Mononuclear cell (primary cell): ENCODE results near the gene IQGAP3. TPM values are rescaled to one million over a fixed set of nuclear protein-coding genes. Genes with fewer than 3 reads are reported as not detected.
"Not testable (repeated sequence)": the region's sequence is repeated elsewhere in the genome, so short reads cannot be mapped to it uniquely, and the experiment has no call there.

Experiments
- H3K27me3 ChIP-seq: 2 replicates; pipeline ENCODE4 v1.6.0; 2011; ENCODE audit warnings: low read length, control low read depth; ENCODE audit not compliant: insufficient read depth
- H3K4me1 ChIP-seq: 2 replicates; pipeline ENCODE4 v1.5.1; 2011; ENCODE audit warnings: mild to moderate bottlenecking, low read length, control low read depth; ENCODE audit not compliant: insufficient read depth
- H3K4me3 ChIP-seq: 2 replicates; pipeline ENCODE4 v1.5.1; 2011; ENCODE audit warnings: mild to moderate bottlenecking, low read length, moderate library complexity
- H3K9me3 ChIP-seq: 2 replicates; pipeline ENCODE4 v1.5.1; 2011; ENCODE audit warnings: low read depth, mild to moderate bottlenecking, control low read depth, low read length
- total RNA-seq: library from RNA; depleted of rRNA; stranded (reverse); fragments of >200 nt; gene quantifications from one replicate; pipeline ENCODE4 v1.2.3, GENCODE V29; 2012

IQGAP3 gene
- total RNA-seq, 1 donor, result 0.10 TPM

DNA sequence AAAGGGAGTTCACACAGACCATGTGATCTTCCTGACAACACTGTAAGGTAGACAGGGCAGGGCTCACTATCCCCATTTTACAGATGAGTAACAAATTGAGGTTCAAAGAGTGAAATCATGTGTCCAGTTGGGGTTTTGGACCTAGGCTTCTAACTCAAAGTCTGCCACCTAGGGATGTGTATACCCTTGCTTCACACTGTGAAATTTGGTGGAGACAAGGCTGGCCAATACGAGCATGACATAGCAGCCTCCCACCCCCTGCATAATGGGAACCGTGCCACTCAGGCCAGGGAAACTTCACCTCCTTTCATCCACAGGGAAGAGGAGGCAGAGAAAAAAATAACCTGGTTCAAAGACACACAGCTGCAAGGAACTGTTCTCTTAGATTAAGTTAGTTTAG, 6.8 kb downstream of the IQGAP3 start:
- H3K9me3 ChIP-seq, result no peaks in the 10 kb centered on the region

DNA sequence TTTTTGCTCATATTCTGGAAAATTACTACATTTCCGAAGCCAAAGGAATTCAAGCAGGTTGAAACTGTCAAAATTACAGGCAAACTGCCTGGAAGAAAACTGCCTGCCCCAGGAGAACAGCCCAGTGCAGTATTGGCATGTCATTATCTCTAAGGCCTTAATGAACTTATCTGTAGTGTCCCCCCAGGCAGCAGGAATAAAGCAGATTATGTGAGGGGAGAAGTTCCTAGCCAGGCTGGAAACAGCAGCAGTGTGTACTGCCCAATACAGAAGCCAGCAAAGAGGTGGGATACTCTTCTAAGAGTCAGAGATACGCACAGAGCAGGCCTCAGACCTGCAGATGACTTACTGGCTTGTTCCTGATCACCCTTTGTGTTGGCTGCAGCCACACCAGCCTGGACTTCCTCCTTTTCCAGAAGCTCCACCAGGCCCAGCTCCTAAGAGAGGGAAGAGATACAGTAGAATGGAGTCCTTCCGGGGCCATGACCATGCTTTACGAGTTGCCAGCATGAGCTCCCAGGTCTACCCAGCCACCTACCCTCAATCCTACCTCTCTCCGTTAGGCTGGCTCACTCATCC, 11.7 kb downstream of the IQGAP3 start:
- H3K4me1 ChIP-seq, result no peaks in the 10 kb centered on the region
- no peaks in the 10 kb centered on the region for H3K9me3 ChIP-seq
- H3K4me3 ChIP-seq, result no peak overlapping the region
- no peaks in the 10 kb centered on the region for H3K27me3 ChIP-seq

More for the DNA sequence above, 6.8 kb downstream of the IQGAP3 start:
- Histone ChIP-seq H3K4me3 (no peak overlapping the region), H3K27me3 (no peaks in the 10 kb centered on the region), H3K4me1 (no peaks in the 10 kb centered on the region)

DNA sequence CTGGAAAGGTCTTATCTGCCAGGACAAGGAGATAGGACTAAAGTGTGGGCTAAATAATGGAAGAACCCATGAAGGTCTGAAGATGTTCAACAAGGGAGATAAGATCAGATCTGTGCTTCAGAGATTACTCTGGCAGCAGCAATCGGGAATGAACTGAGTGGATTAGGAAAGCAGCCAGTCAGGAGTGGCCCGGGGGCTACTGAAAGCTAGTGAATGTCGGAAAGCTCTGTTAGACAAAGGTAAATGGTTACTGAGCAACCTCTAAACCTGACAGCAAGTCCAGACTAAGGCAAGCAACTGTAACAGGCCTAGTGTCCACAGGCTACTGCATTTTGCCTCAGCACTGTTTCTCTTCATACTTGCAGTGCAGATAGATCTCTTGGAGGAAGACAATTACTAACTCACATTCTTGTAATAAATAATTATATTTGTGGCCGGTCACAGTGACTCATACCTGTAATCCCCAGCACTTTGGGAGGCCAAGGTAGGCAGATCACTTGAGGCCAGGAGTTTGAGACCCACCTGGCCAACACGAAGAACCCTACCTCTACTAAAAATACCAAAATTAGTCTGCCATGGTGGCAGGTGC, 12.5 kb downstream of the IQGAP3 start:
- no peaks in the 10 kb centered on the region for H3K9me3 ChIP-seq
- H3K27me3 ChIP-seq, result no peaks in the 10 kb centered on the region
- H3K4me1 ChIP-seq, result peaks cover 4% of the 10 kb centered on the region
- no peak overlapping the region for H3K4me3 ChIP-seq

DNA sequence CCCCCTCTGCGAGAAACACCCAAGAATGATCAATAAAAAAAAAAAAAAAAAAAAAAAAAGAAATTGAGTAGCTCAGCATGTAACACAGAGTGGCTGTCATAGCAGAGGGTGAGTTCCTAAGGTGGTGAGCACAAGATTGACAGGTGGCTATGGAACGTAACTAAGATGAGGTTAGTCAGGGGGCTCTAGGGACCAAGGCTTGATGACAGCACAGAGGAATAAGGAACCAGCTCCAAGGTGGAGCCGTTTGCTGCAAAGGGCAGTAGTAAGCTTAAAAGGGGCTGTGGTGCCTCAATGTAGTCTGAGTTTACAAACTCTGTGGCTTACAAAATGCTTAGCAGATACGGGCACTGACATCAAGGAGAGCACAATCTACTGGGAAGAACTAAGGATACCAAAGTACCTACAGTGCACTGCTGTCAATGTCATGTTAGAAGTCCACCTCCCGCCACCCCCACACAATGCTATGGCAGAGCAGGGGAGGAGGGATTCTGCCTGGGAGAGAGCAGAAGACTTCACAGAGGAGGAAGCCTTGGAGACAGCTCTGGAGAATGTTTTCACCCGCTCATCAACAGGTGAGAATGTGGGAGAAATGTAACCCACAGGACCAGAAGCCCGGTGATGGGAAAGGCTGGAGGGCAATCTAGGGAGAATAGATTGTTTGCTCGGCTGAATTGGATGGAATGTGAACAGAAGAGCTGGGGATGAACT, 13.1 kb downstream of the IQGAP3 start:
- Histone ChIP-seq H3K4me3 (no peak overlapping the region), H3K27me3 (no peaks in the 10 kb centered on the region), H3K9me3 (no peaks in the 10 kb centered on the region), H3K4me1 (peaks cover 11% of the 10 kb centered on the region)

DNA sequence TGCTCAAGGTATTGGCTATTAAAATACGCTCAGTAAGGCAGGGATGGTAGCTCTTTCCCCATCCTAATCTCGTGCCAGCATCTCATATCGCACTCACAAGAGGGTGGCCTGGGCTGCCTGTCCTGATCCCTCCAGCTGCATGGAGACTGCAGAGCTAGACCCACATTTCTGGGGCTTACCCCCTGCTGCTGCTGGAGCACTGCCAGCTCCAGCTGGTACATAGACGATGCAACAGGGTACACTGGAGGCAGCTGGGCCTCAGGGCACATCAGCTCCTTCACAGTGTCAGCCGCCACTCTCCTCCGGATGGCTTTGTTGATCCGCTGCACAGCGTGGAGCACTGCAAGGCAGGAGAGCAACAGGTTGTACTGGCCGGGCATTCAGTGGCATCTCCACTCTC, 16.0 kb downstream of the IQGAP3 start:
- Histone ChIP-seq H3K4me1 (peaks cover 40% of the 10 kb centered on the region), H3K4me3 (no peak overlapping the region)

DNA sequence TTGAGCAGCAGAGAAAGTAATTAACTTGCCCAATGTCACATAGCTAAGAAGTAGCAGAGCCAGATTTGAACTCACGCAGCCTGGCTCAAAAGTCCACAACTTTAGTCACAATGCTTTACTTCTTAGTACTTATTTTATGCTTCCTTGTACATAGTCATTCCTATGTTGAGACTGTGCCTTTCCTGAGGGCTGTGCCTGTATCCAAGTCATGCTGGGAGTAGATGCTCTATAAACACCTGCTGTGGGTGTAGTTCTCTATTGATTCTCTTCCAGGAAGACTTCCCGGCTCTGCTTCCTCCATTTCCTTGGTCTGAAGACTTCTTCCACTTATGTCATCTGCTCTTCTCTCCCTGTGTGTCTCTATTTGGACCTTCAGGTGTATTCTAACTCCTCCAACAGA, 16.6 kb downstream of the IQGAP3 start:
- Histone ChIP-seq H3K4me3 (no peak overlapping the region), H3K4me1 (peaks cover 40% of the 10 kb centered on the region), H3K27me3 (no peaks in the 10 kb centered on the region), H3K9me3 (no peaks in the 10 kb centered on the region)

More for the DNA sequence above, 16.0 kb downstream of the IQGAP3 start:
- Histone ChIP-seq H3K27me3 (no peaks in the 10 kb centered on the region), H3K9me3 (no peaks in the 10 kb centered on the region)

DNA sequence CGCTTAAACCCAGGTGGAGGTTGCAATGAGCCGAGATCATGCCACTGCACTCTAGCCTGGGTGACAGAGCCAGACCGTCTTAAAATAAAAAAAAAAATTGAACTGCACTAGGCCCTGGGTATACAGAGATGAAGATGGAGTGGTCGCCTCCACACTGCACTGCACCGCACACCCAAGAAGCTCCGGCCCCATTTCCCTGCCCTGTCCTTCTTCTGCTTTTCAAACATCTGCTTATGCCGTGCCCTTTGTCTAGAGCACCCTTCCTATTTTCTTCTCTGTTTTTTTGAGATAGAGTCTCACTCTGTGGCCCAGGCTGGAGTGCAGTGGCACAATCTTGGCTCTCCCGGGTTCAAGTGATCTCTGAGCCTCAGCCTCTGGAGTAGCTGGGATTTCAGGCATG, 17.4 kb downstream of the IQGAP3 start:
- Histone ChIP-seq H3K4me1 (peaks cover 40% of the 10 kb centered on the region), H3K27me3 (no peaks in the 10 kb centered on the region), H3K4me3 (no peak overlapping the region), H3K9me3 (no peaks in the 10 kb centered on the region)

DNA sequence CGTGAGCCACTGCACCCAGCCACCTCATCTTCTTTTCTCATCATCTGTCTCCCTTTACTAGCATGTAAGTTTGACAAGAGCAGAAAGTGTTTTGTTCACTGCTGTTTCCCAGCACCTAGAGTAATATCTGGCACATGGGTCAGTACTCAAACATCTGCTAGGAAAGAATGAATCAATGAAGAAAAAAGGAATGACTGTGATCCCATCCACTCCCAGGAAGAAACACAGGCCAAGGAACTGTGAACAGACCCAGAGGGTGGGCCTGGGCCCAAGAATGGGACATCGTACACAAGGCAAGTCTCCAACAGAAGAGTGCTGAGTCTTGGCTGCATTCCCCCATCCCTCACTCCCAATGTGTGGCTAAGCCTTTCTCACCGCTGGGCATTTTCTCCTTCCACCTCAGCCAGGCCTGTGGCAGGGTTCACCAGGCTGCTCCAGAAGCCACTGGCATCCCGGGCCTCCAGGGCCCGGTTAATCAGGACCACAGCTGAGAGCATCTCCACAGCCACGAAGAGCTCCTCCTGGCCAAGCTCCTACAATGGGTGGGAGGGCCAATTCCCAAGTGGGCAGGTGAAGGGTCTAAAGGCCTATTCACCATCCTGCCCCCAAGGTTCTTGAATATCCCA, 18.4 kb downstream of the IQGAP3 start:
- Histone ChIP-seq H3K4me3 (no peak overlapping the region), H3K27me3 (no peaks in the 10 kb centered on the region), H3K4me1 (peaks cover 40% of the 10 kb centered on the region), H3K9me3 (no peaks in the 10 kb centered on the region)

DNA sequence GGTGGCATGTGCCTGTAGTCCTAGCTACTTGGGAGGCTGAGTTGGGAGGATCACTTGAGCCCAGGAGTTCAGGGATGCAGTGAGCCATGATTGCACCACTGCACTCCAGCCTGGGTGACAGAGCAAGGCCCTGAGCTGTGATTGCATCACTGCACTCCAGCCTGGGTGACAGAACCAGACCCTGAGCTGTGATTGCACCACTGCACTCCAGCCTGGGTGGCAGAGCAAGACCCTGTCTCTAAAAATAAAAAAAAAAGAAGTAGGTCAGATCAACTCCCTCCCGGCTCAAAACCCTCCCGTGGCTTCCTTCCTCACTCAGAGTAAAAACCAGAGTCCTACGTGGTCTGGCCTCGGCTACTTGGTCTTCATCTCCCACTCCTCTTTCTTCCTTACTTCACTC, 19.4 kb downstream of the IQGAP3 start:
- peaks cover 40% of the 10 kb centered on the region for H3K4me1 ChIP-seq
- H3K4me3 ChIP-seq, H3K27me3 ChIP-seq, H3K9me3 ChIP-seq: not testable (repeated sequence)

DNA sequence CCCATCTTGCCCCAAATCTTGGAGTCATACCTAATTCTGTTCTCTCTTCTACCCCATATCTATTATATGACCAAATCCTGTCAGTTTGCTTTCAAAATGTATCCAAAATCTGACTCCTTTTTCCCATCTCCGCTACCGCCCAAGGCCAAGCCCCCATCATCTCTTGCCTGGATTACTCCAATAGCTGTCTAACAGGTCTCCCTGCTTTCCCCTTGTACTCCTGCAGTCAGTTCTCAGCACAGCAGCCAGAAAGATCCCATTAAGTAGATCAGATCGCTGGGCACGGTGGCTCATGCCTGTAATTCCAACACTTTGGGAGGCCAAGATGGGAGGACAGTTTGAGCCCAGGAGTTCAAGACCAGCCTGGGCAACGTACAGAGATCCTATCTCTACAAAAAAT, 19.8 kb downstream of the IQGAP3 start:
- Histone ChIP-seq H3K27me3 (no peaks in the 10 kb centered on the region), H3K9me3 (no peaks in the 10 kb centered on the region), H3K4me3 (no peak overlapping the region), H3K4me1 (peaks cover 40% of the 10 kb centered on the region)

DNA sequence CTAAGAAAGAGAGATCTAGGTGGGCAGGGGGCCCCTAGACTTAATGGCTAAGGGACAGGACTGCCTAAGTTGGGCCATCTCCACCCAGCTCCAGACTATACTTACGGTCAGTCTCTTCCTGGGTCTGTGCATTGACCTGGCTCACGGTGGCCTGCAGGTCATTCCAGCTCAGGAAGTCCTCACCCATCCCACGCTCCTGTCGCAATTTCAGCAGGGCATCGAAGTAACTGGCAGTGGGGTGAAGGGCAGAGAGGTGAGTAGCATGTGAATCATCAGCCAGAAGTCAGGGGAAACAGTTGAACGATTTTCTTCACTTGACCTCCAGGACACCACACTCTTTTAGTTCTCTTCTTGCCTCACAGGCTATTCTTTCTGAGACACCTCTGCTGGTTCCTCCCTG, 20.5 kb downstream of the IQGAP3 start:
- Histone ChIP-seq H3K4me3 (no peak overlapping the region), H3K27me3 (no peaks in the 10 kb centered on the region), H3K9me3 (no peaks in the 10 kb centered on the region), H3K4me1 (peaks cover 40% of the 10 kb centered on the region)

DNA sequence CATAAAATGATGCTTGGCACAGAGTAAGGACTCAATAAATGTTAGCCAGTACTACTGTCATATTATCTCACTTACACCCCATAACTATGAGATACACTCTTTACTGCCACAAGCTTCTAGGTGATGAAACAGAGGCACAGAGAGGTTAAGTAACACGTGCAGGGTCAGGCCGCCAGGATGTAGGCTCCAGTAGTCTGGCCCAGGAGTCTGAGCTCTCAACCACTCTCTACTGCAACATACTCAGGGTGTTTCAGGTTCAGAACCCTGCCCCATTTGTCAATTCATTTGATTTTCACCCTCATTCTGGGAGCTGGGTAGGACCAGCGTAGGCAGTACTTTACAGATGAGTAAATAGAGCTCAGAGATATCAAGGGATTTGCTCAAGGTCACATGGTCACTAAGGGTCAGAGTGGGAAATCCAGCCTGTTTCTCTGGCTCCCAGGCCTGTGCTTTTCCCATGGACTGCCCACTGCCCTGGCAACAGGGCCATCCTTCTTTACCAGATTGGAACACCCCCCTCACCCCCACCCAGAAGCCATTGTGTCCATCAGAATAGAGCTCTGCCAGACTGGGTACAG, 21.2 kb downstream of the IQGAP3 start:
- H3K27me3 ChIP-seq, result no peaks in the 10 kb centered on the region
- H3K4me1 ChIP-seq, result peaks cover 40% of the 10 kb centered on the region
- H3K4me3 ChIP-seq, result no peak overlapping the region
- H3K9me3 ChIP-seq, result no peaks in the 10 kb centered on the region

DNA sequence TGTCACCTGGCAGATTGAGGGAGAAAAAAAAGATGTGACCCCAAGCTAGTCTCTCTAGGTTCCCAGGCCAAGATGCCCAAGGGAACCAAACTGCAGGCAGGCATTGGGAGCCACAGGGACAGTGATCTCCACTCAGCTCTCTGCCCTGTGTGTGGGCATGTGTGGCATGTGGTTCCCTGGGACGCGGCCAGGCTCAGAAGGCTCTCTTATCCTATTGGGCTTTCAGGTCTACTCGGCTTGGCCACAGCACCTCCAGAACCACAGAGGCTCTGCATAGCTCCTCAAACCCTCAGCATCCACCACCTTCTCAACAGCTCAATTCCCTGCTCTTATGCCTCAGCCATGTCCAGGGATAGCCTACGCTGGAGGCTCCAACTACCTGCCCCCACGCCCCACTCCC, 22.0 kb downstream of the IQGAP3 start:
- Histone ChIP-seq H3K4me1 (peaks cover 40% of the 10 kb centered on the region), H3K4me3 (no peak overlapping the region), H3K9me3 (no peaks in the 10 kb centered on the region), H3K27me3 (no peaks in the 10 kb centered on the region)

DNA sequence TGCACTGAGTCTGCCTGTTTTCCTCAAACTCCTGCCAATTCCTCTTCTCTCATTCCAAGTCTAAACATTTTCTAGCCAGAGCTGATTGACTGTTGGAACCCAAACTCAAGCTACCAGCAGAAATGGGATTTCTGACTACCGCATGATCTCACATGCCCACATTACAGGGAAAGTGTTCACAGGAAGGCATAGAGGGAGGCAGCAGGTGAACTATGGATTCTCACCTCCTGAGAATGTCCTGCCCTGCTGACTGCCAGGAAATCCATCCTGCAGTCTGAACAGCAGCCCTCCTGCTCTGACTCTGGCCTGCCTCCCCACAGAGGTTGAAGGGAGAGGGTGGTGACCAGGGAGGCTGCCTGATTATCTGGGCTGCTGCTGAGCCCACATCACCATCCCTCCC, 22.5 kb downstream of the IQGAP3 start:
- H3K4me3 ChIP-seq, result no peak overlapping the region
- H3K4me1 ChIP-seq, result peaks cover 35% of the 10 kb centered on the region
- H3K27me3 ChIP-seq, result no peaks in the 10 kb centered on the region

DNA sequence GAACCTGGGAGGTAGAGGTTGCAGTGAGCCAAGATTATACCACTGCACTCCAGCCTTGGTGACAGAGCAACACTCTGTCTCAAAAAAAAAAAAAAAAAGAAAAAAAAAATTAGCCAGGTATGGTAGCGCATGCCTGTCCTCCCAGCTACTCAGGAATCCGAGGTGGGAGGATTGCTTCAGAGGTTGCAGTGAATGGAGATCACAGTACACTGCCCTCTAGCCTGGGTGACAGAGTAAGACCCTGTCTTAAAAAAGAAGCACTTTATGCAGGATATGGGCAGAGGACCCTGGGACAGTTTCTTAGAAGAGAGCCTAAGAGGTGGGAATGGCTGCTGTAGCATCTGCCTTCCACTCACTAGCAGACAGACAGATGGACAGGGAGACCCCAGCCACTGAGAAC, 23.0 kb downstream of the IQGAP3 start:
- no peaks in the 10 kb centered on the region for H3K27me3 ChIP-seq
- no peak overlapping the region for H3K4me3 ChIP-seq
- H3K4me1 ChIP-seq, result peaks cover 31% of the 10 kb centered on the region

More for the DNA sequence above, 22.5 kb downstream of the IQGAP3 start:
- no peaks in the 10 kb centered on the region for H3K9me3 ChIP-seq

More for the DNA sequence above, 23.0 kb downstream of the IQGAP3 start:
- H3K9me3 ChIP-seq, result no peaks in the 10 kb centered on the region
